HG03064 (cell line): ENCODE data around the gene TNF.
"Not testable (repeated sequence)": the region's sequence is repeated elsewhere in the genome, so short reads cannot be mapped to it uniquely, and the experiment has no call there.

Experiments used
- ATAC-seq: cut with Tn5 transposase; IDR thresholded peaks from one replicate; pipeline ENCODE4 v1.9.1; 2021; ENCODE audit warnings: low read depth; ENCODE audit not compliant: unreplicated experiment

Gene TNF

DNA sequence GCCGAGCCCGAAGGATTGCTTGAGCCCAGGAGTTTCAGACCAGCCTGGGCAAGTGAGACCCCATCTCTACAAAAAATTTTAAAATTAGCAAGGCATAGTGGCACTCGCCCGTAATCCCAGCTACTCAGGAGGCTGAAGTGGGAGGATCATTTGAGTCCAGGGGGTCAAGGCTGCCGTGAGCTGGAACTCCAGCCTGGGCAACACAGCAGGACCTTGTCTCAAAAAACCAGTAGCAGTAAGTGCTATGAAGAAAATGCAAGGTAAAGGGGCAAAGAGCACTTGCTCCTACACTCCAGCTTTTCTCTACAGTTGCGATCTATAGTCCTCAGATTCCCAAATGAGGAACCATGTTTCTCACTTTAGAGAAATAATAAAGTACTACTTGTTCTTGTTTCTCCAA lies 31.7 kb upstream of the TNF start:
- ATAC-seq, result no peak

DNA sequence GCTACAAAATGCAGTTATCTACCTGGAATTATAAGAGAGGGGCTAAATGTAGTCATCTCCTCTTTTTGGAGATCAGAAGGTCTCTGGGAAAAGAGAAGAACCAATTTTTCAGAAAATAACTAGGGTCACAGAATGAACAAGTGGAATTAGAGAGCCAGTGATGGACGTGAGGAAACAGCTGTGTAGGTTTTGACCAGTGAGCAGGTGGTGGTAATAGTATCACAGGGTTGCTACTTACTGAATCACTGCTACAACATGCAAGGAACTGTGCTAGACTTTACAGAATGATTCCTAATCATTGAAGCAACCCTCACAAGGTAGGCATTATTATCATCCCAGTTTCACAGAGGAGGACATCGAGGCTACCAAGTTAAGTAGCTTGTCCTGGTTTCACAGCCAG lies 30.7 kb upstream of the TNF start:
- ATAC-seq, result no peak

GRCh38 chr6:31545291-31545690 lies 30.1 kb upstream of the TNF start:
- ATAC-seq, result no peak

GRCh38 chr6:31546339-31546957 lies 28.9 kb upstream of the TNF start, which contains the start of gene ATP6V1G2:
Gene ATP6V1G2, minus strand, starts transcription at chr6:31546608. Its CDS starts 49 bp downstream, at chr6:31546559.
- no peak for ATAC-seq

DNA sequence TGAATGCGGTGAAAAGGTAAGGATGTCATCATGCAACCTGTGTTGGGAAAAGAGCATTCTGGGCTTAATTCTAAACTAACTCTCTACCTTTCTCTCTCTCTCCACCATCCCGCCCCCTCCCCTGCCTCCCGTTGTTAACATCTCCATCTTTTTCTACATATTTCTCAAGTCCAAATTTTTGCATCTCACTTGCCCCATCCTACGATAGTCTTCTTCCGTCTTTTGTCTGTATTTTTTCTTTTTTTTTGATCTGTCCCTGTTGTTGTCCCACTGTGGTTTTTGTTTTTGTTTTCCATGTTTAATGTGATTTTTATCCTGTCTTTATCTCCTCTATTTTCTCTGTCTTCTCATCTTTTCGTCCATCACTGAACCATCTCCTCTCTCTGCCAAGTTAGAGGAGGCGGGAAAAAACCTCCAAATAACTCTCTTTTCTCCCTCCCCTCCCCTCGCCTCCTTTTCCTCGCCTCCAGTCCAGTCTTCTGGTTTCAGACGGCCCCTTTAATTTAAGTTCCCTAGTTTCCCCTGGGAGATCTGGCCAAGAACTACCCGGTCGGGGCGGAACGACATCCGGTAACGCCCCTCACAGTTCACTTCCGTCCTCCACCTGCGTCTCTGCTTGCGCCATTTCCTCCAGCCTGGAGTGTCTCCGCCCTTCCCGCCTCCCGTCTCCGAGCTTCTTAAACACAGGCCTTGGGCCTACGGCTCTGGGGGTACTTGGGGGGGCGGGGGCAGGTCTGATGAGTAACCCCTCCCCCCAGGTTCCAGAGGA lies 28.2 kb upstream of the TNF start, which contains the start of gene NFKBIL1:
Gene NFKBIL1, plus strand, starts transcription at position 651 of the 769 bp plus-strand sequence. Its CDS starts 87 bp downstream, at position 738.
- ATAC-seq, result no peak

DNA sequence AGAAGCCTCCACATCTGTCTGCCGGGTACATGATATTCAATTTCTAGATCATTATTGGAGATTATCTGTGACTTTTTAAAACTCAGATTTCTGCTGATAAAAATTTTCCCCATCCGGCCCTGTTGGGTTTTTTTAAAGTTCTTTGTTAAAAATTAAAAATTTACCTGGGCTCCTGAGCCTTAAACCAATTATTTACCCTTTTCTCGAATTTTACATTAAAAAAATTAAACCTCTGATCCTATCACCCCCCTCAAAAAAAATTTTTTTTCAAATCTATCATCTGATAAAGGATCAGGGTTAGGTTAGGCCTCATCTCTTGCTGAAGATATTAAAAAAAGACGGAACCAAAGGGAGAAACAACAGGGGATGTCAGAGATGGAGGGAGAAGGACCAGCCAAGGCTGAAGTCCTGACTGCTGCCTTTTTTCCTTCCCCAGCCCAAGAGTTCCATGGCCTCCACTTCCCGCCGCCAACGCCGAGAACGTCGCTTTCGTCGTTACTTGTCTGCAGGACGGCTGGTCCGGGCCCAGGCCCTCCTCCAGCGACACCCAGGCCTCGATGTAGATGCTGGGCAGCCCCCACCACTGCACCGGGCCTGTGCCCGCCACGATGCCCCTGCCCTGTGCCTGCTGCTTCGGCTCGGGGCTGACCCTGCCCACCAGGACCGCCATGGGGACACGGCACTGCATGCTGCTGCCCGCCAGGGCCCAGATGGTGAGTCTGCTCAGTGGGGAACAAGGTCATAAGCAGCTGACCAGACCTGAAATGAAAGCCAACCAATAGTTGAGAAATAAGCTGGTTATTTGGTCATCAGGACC lies 27.4 kb upstream of the TNF start:
- ATAC-seq, result no peak

DNA sequence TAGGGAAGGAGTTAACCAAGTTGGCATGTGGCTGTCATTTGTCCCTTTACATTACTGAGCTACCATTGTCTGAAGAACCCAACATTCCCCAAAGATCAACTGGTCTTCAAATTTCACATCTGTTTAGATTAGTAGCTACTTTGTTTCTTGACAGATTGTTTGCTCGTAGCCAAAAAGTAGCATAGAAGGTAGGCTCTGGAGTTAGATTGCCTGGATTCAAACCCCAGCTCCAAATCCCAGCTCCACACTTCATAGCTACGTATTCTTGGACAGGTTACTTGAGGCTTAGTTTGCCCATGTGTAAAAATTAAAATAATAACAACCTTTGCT lies 26.9 kb upstream of the TNF start:
- ATAC-seq, result no peak

- not testable (repeated sequence) for ATAC-seq
Measured at GRCh38 chr6:31551371-31551770, 24.0 kb upstream of the TNF start.

- no peak for ATAC-seq
Measured at GRCh38 chr6:31556307-31556706, 19.1 kb upstream of the TNF start.

DNA sequence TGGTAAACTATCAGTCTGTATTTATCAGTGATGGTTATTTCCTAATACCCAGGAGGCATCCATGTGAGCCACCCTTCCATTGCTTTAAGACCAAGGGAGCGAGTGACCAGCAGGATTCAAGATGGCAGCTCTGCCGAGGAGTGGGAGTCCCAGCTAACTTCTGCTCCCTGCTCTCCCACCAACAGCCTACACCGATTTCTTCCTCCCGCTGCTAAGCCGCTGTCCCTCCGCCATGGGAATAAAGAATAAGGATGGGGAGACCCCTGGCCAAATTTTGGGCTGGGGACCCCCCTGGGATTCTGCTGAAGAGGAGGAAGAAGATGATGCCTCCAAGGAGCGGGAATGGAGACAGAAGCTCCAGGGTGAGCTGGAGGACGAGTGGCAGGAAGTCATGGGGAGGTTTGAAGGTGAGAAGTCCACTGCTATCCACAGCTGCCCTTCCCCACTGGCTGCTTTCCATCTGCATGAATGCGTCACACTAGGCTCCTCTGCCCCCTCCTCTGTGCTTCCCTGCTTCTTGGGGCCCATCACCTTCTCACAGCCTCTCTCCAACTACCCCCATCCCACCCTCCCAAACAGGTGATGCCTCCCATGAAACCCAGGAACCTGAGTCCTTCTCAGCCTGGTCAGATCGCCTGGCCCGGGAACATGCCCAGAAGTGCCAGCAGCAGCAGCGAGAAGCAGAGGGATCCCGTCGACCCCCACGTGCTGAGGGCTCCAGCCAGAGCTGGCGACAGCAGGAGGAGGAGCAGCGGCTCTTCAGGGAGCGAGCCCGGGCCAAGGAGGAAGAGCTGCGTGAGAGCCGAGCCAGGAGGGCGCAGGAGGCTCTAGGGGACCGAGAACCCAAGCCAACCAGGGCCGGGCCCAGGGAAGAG lies 17.7 kb upstream of the TNF start:
- no peak for ATAC-seq

GRCh38 chr6:31558318-31558625 lies 17.1 kb upstream of the TNF start:
- ATAC-seq, result no peak

DNA sequence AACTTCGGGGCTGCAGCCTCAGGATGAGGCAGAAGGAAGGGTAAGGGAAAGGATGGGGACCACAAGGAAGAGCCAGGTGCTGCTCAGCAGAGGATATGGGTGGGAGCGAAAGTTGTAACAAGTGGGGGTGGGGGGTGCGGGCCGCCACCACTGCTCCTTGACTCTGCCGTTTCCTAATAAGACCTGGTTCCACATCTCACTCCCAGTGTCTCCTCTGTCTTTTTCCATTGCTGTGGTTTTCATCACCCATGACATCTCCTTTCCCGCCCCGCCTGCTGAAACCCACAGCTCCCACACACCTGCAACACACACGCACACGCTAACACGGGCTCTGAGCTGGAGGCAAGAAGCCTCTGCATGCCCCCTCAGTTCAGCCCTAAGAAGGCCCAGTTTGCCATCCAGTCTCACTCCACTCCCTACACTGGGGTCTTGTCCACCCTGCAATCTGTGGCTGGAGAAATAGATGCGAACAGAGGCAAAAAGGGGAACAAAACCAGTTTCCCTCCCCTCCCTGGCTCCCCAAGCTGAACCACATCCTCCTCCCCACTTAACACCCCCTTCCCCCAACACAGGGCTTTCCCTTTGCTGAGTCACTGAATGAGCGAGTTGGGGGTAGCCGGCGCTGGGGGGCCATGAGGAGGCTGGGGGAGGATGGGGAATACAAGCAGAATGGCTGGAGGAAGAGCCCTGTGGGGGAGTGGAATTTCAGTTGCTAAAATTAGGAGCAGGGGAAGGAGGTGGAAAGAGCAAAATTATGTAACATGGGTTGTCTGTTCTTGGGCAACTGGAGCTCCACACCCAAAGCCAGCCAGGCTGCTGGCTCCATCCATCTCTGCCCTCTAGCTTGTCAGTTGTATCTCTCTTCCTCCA lies 16.5 kb upstream of the TNF start:
- no peak for ATAC-seq

- ATAC-seq, result peak; percentile 14
Measured at GRCh38 chr6:31559606-31559957, 15.8 kb upstream of the TNF start.

GRCh38 chr6:31559958-31560696 lies 15.2 kb upstream of the TNF start:
- ATAC-seq, result peak; percentile 51

DNA sequence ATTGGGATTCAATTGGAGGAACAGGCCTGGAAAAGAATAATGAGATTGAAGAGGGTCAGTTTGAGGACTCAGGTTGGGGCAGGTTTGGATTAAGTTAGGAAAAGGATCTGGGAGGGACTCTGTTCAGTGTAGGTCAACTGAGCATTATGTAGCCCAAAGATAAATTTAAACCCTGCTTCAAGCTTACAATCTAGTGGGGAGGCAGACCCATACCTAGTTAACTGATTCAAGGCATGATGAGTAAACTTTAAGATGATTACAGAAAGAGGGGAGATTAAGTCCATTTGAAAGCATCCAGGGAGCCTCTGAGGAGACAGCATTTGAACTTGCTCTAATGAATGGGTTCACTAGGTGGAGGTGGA lies 14.7 kb upstream of the TNF start:
- no peak for ATAC-seq

- no peak for ATAC-seq
Measured at GRCh38 chr6:31567531-31568370, 7.6 kb upstream of the TNF start.

GRCh38 chr6:31568537-31568961 lies 6.8 kb upstream of the TNF start:
- ATAC-seq, result peak; percentile 49

GRCh38 chr6:31569861-31570536 lies 5.4 kb upstream of the TNF start:
- no peak for ATAC-seq
